ENCODE results near the gene XAF1.
"Not testable (repeated sequence)": the region's sequence is repeated elsewhere in the genome, so short reads cannot be mapped to it uniquely, and the experiment has no call there.

XAF1 gene

DNA sequence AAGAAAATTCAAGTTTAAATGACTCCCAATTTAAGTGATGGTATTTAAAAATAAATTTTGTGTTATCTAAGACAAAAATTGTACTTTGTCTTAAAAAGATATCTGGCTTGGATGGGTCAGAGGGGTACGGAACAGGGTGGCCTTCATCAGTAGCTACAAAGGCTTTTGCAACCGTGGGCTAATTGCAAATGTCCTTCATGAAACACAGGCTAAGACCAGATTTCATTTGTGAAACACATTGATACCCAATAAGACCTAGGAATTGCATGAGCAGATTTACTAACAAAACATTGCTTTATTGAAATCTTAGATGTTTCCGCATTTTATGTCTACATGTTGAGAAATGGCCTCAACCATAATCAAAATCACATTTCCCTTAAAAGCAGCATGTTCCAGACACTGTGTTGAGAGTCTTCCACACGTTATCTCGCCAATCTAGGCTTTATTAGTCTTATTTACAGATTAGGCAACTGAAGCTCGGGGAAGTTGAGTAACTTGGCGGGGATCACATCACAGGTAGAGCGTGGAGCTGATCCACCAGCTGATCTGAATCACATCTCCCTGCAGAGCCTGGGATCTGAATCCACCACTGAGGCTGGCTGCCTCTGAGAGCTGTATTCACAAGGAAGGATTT is 42.0 kb downstream of the XAF1 start:
- TF ChIP-seq CTCF (IDR thresholded peaks at IDR 0.05; ENCODE audit: borderline replicate concordance, insufficient read depth, low read depth, low read length), result no peak
- no peak overlapping the region for H3K4me3 ChIP-seq (ENCODE audit: low read depth, low read length)

DNA sequence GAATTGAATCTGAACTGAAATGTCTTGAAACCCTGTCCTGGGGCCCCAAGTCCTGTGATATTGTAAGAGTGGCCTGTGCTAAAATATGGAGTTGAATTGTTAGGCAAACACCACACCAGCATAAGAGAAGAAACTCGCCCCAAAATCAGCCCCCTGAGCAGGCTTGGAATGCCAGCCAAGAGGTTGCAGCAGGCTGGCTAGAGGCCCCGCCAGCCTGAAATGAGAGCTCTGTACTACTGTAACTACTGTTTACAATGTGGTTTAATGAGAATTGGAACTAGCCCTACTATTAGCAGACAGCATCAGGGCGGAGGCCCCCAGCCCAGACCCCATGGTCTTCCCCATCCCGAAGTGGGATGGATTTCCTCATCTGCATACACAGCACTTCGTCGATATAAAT is 43.9 kb downstream of the XAF1 start:
- TF ChIP-seq CTCF (IDR thresholded peaks at IDR 0.05; ENCODE audit: borderline replicate concordance, insufficient read depth, low read depth, low read length), result no peak
- H3K4me3 ChIP-seq (ENCODE audit: low read depth, low read length), result no peak overlapping the region

GRCh38 chr17:6800422-6801027 is 44.7 kb downstream of the XAF1 start:
- no peak overlapping the region for H3K4me3 ChIP-seq (ENCODE audit: low read depth, low read length)
- TF ChIP-seq CTCF (IDR thresholded peaks at IDR 0.05; ENCODE audit: borderline replicate concordance, insufficient read depth, low read depth, low read length), result no peak

DNA sequence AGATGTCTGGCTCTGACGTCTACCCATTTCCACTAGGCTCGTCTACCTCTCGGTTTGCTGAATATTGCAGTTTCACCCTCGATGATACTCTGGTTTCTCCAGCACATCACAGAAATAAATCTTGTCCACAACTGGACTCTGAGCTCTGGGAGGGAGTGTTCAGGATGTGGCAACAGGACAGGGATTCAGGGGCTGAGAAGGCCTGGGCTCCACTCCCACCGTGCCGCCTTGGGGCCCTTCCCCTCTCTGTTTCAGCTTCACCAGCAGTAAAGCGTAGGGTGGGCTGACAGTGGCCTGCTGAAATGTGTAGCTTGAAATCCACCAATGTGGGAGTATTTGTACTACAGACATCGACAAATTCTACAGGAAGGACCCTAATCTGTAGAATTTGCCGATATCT is 55.7 kb downstream of the XAF1 start:
- no peak for TF ChIP-seq CTCF (IDR thresholded peaks at IDR 0.05; ENCODE audit: borderline replicate concordance, insufficient read depth, low read depth, low read length)

GRCh38 chr17:6812295-6812694 is 56.4 kb downstream of the XAF1 start:
- H3K4me3 ChIP-seq (ENCODE audit: low read depth, low read length), result no peak overlapping the region

More for the DNA sequence above, 55.7 kb downstream of the XAF1 start:
- no peak overlapping the region for H3K4me3 ChIP-seq (ENCODE audit: low read depth, low read length)

DNA sequence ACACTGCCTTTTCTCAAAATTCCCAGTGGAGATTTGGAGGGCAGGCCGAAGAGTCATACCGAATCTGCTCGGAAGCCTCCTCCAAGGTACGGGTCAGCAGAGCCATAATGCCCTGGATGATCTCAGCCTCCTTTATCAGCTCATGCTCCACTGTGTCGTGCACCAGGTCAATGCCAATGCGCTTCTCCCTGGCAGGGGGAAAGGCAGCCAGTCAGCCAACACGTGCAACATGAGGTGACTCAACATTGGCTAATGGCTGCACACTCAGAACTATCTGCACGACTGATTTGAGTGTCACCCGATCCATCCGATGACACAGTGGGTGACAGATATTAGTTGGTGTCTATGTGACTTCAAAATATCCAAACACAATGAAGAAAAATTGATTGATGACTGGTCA is 59.9 kb downstream of the XAF1 start:
- no peak overlapping the region for H3K4me3 ChIP-seq (ENCODE audit: low read depth, low read length)

More at GRCh38 chr17:6812295-6812694, 56.4 kb downstream of the XAF1 start:
- TF ChIP-seq CTCF (IDR thresholded peaks at IDR 0.05; ENCODE audit: borderline replicate concordance, insufficient read depth, low read depth, low read length), result no peak

DNA sequence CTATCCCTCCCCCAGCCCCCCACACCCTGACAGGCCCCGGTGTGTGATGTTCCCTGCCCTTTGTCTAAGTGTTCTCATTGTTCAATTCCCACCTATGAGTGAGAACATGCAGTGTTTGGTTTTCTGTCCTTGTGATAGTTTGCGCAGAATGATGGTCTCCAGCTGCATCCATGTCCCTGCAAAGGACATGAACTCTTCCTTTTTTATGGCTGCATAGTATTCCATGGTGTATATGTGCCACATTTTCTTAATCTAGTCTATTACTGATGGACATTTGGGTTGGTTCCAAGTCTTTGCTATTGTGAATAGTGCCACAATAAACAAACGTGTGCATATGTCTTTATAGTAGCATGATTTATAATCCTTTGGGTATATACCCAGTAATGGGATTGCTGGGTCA is 60.5 kb downstream of the XAF1 start:
- not testable (repeated sequence) for H3K4me3 ChIP-seq (ENCODE audit: low read depth, low read length)

More for the DNA sequence above, 59.9 kb downstream of the XAF1 start:
- TF ChIP-seq CTCF (IDR thresholded peaks at IDR 0.05; ENCODE audit: borderline replicate concordance, insufficient read depth, low read depth, low read length), result no peak

All from GM12875 (cell line).